CD14-positive monocyte (primary cell): Measurements from ENCODE around the gene F2RL3. TPM values are rescaled to one million over a fixed set of nuclear protein-coding genes. Genes with fewer than 3 reads are reported as not detected.

Source experiments
- DNase-seq, 3 donors: peaks; one replicate each; pipeline ENCODE4 v3.0.0-alpha.2; 2011 to 2022
- H2AFZ ChIP-seq: 2 replicates; pipeline ENCODE4 v1.6.0; 2012; ENCODE audit warnings: mild to moderate bottlenecking, low read depth, low read length, inconsistent platforms; ENCODE audit not compliant: insufficient read depth, poor library complexity, severe bottlenecking
- H3K27ac ChIP-seq, 2 donors: 1 replicate in 1 of 2; 2 replicates in 1 of 2; pipeline ENCODE4 v1.5.1; 2012 to 2013; ENCODE audit warnings: low read length in 2 of 2, control low read depth in 1 of 2, inconsistent platforms in 1 of 2, low read depth in 1 of 2, mild to moderate bottlenecking in 1 of 2
- H3K27me3 ChIP-seq, 2 donors: one replicate each; pipeline versions ENCODE4 v1.6.0 to v1.6.1; 2011 to 2013; ENCODE audit warnings: low read length in 2 of 2; ENCODE audit not compliant: control insufficient read depth in 2 of 2, insufficient read depth in 2 of 2
- H3K36me3 ChIP-seq, 2 donors: replicated peaks in 1 of 2; 1 replicate in 1 of 2; 2 replicates in 1 of 2; pipeline versions ENCODE4 v1.5.1 to v1.6.1; 2012 to 2013; ENCODE audit warnings: low read length in 2 of 2, control low read depth in 1 of 2, inconsistent platforms in 1 of 2, mild to moderate bottlenecking in 1 of 2; ENCODE audit not compliant: insufficient read depth in 2 of 2, control insufficient read depth in 1 of 2
- H3K4me1 ChIP-seq, 2 donors: 1 replicate in 1 of 2; 2 replicates in 1 of 2; pipeline versions ENCODE4 v1.5.1 to v1.6.1; 2012 to 2013; ENCODE audit warnings: low read length in 2 of 2, control low read depth in 1 of 2, inconsistent platforms in 1 of 2, mild to moderate bottlenecking in 1 of 2, moderate library complexity in 1 of 2; ENCODE audit not compliant: insufficient read depth in 2 of 2, control insufficient read depth in 1 of 2
- H3K4me2 ChIP-seq: replicated peaks from 2 replicates; pipeline ENCODE3; 2012; ENCODE audit warnings: low read length, moderate library complexity, mild to moderate bottlenecking; ENCODE audit not compliant: poor library complexity, severe bottlenecking; ENCODE audit errors: extremely low read depth
- H3K4me3 ChIP-seq, 3 experiments: fragments of 200-600 bp in 1 of 3; sonication (generic) in 1 of 3; replicated peaks in 1 of 3; 1 replicate in 2 of 3; 2 replicates in 1 of 3; pipeline ENCODE4 v1.5.1; 2011 to 2013; ENCODE audit warnings: low read length in 3 of 3, mild to moderate bottlenecking in 3 of 3, control low read depth in 2 of 3, low read depth in 2 of 3, inconsistent platforms in 1 of 3, moderate library complexity in 1 of 3
- H3K79me2 ChIP-seq: 2 replicates; pipeline ENCODE4 v1.6.0; 2012; ENCODE audit warnings: mild to moderate bottlenecking, control low read depth, inconsistent platforms, low read length, moderate library complexity; ENCODE audit not compliant: insufficient read depth
- H3K9ac ChIP-seq: 2 replicates; pipeline ENCODE4 v1.6.0; 2017; ENCODE audit warnings: low read length, mild to moderate bottlenecking; ENCODE audit not compliant: insufficient read depth, poor library complexity, severe bottlenecking
- H3K9me3 ChIP-seq, 2 donors: replicated peaks in 1 of 2; 1 replicate in 1 of 2; 2 replicates in 1 of 2; pipeline versions ENCODE4 v1.5.1 to v1.6.1; 2012 to 2013; ENCODE audit warnings: low read length in 2 of 2, control low read depth in 1 of 2; ENCODE audit not compliant: control insufficient read depth in 1 of 2, insufficient read depth in 1 of 2
- H4K20me1 ChIP-seq: 2 replicates; pipeline ENCODE4 v1.6.0; 2012; ENCODE audit warnings: mild to moderate bottlenecking, low read length, control low read depth, moderate library complexity; ENCODE audit not compliant: insufficient read depth
- H3K27ac Mint-ChIP-seq, 7 donors: one replicate each; pipeline ENCODE4 v1.8.0; 2020; ENCODE audit warnings: mild to moderate bottlenecking in 7 of 7, mixed read lengths in 7 of 7, moderate library complexity in 6 of 7, inconsistent platforms in 2 of 7
- H3K27me3 Mint-ChIP-seq, 3 donors: one replicate each; pipeline ENCODE4 v1.8.0; 2021 to 2022; ENCODE audit warnings: low read depth in 3 of 3, mild to moderate bottlenecking in 3 of 3, mixed read lengths in 3 of 3, moderate library complexity in 3 of 3, inconsistent platforms in 1 of 3
- H3K36me3 Mint-ChIP-seq, 2 donors: one replicate each; pipeline ENCODE4 v1.8.0; 2020; ENCODE audit warnings: mixed read lengths in 2 of 2, inconsistent platforms in 1 of 2, mild to moderate bottlenecking in 1 of 2
- H3K4me1 Mint-ChIP-seq: one replicate; pipeline ENCODE4 v1.8.0; 2020; ENCODE audit warnings: mild to moderate bottlenecking, mixed read lengths
- H3K4me3 Mint-ChIP-seq, 2 donors: one replicate each; pipeline ENCODE4 v1.8.0; 2020; ENCODE audit warnings: mild to moderate bottlenecking in 2 of 2, mixed read lengths in 2 of 2, moderate library complexity in 1 of 2
- H3K9me3 Mint-ChIP-seq, 7 donors: one replicate each; pipeline ENCODE4 v1.8.0; 2020 to 2022; ENCODE audit warnings: mixed read lengths in 7 of 7, mild to moderate bottlenecking in 6 of 7, moderate library complexity in 6 of 7, inconsistent platforms in 2 of 7
- WGBS: methylation state at CpG from one replicate; pipeline ENCODE4 v1.1.5; 2013; ENCODE audit warnings: missing lambda C conversion rate; ENCODE audit not compliant: insufficient coverage; 5-methylcytosine and 5-hydroxymethylcytosine counted together
- intact Hi-C, 2 donors: fragments of 100-400 bp; cut with micrococcal nuclease; formaldehyde crosslinking; loops; one replicate each; pipeline versions ENCODE4 v1.15.0 to v1.15.1; 2023
- polyA plus RNA-seq, 3 donors: library from polyadenylated mRNA; depleted of rRNA in 1 of 3; unstranded in 2 of 3; stranded (reverse) in 1 of 3; fragments of 300-500 nt in 2 of 3; fragments of >200 nt in 1 of 3; fragmentation: Illumina TruSeq in 2 of 3; gene quantifications; 1 replicate in 2 of 3; 2 replicates in 1 of 3; pipeline ENCODE4 v1.2.3, GENCODE V29; 2012 to 2021
- TF ChIP-seq, protein P1 (sequence below): fragments of 200-600 bp; IDR thresholded peaks from one replicate; pipeline ENCODE4 v1.8.0; 2022; ENCODE audit warnings: antibody characterized with exemption, mild to moderate bottlenecking

Gene F2RL3
- polyA plus RNA-seq, 3 donors = 0.05 TPM; not detected in 2

DNA sequence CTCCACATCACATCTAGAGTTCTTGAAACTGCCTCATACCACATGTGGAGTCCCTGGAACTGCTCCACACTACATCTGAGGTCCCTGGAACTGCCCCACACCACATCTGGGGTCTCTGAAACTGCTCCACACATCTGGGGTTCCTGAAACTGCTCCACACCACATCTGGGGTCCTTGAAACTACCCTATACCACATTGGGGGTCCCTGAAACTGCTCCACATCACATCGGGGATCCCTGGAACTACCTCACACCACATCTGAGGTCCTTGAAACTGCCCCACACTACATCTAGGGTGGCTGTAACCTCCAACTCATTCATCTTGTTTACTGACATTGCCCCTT lies 33.8 kb downstream of the F2RL3 start:
- intact Hi-C loops = no loop called here
- H3K9me3 ChIP-seq = peaks cover 27 to 30% of the 10 kb centered on the region in 2 donors
- no peak overlapping the region for H3K27ac ChIP-seq
- H4K20me1 ChIP-seq = no peaks in the 10 kb centered on the region
- Mint-ChIP-seq H3K27me3 (peaks cover 9 to 14% (median 9%) of the 10 kb centered on the region in 3 donors), H3K4me1 (no peaks in the 10 kb centered on the region), H3K9me3 (peaks cover 23 to 39% (median 34%) of the 10 kb centered on the region in 7 donors), H3K4me3 (no peak overlapping the region), H3K27ac (peak overlapping the region in 1 of 7 donors; percentile 43), H3K36me3 (no peaks in the 10 kb centered on the region)
- H2AFZ ChIP-seq = no peak overlapping the region
- no peak overlapping the region for H3K9ac ChIP-seq
- 56% methylated on average over 1 of the region's 1 CpG for WGBS
- no peak for DNase-seq
- H3K36me3 ChIP-seq = no peaks in the 10 kb centered on the region
- H3K4me3 ChIP-seq = no peak overlapping the region
- H3K4me1 ChIP-seq = no peaks in the 10 kb centered on the region
- H3K27me3 ChIP-seq = no peaks in the 10 kb centered on the region
- H3K4me2 ChIP-seq = no peak overlapping the region
- H3K79me2 ChIP-seq = no peaks in the 10 kb centered on the region
- TF ChIP-seq, protein P1, sequence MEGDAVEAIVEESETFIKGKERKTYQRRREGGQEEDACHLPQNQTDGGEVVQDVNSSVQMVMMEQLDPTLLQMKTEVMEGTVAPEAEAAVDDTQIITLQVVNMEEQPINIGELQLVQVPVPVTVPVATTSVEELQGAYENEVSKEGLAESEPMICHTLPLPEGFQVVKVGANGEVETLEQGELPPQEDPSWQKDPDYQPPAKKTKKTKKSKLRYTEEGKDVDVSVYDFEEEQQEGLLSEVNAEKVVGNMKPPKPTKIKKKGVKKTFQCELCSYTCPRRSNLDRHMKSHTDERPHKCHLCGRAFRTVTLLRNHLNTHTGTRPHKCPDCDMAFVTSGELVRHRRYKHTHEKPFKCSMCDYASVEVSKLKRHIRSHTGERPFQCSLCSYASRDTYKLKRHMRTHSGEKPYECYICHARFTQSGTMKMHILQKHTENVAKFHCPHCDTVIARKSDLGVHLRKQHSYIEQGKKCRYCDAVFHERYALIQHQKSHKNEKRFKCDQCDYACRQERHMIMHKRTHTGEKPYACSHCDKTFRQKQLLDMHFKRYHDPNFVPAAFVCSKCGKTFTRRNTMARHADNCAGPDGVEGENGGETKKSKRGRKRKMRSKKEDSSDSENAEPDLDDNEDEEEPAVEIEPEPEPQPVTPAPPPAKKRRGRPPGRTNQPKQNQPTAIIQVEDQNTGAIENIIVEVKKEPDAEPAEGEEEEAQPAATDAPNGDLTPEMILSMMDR = no peak

GRCh38 chr19:16922949-16923348 lies 34.1 kb downstream of the F2RL3 start:
- Histone ChIP-seq H3K27me3 (no peaks in the 10 kb centered on the region), H3K9me3 (peaks cover 27 to 30% of the 10 kb centered on the region in 2 donors), H2AFZ (no peak overlapping the region), H3K4me2 (no peak overlapping the region), H4K20me1 (no peaks in the 10 kb centered on the region), H3K4me3 (no peak overlapping the region), H3K9ac (no peak overlapping the region), H3K79me2 (no peaks in the 10 kb centered on the region), H3K4me1 (no peaks in the 10 kb centered on the region), H3K36me3 (no peaks in the 10 kb centered on the region), H3K27ac (no peak overlapping the region)
- H3K27me3 Mint-ChIP-seq = peaks cover 7 to 14% (median 9%) of the 10 kb centered on the region in 3 donors
- no peaks in the 10 kb centered on the region for H3K4me1 Mint-ChIP-seq
- peak overlapping the region in 1 of 7 donors; percentile 78 for H3K27ac Mint-ChIP-seq
- intact Hi-C loops = no loop called here
- H3K36me3 Mint-ChIP-seq = no peaks in the 10 kb centered on the region
- TF ChIP-seq, protein P1 = no peak
- no peak overlapping the region for H3K4me3 Mint-ChIP-seq
- no peak for DNase-seq
- WGBS = 96% methylated on average over 12 of the region's 13 CpGs
- peaks cover 23 to 42% (median 34%) of the 10 kb centered on the region in 7 donors for H3K9me3 Mint-ChIP-seq
